Mesodermal cell (in vitro differentiated cells): ENCODE measurements around the gene MIPEP.
"Not testable (repeated sequence)": the region's sequence is repeated elsewhere in the genome, so short reads cannot be mapped to it uniquely, and the experiment has no call there.

Experiments used
- H3K27ac ChIP-seq: 2 replicates; pipeline ENCODE4 v1.7.0; 2013; ENCODE audit warnings: mild to moderate bottlenecking, low read depth, low read length, moderate library complexity; ENCODE audit not compliant: severe bottlenecking
- H3K36me3 ChIP-seq: 2 replicates; pipeline ENCODE4 v1.7.1; 2013; ENCODE audit warnings: mild to moderate bottlenecking, low read length, moderate library complexity; ENCODE audit not compliant: control insufficient read depth, insufficient read depth
- H3K4me1 ChIP-seq: one replicate; pipeline ENCODE4 v1.7.1; 2013; ENCODE audit warnings: mild to moderate bottlenecking, low read length; ENCODE audit not compliant: insufficient read depth, control insufficient read depth, poor library complexity, severe bottlenecking
- H3K4me3 ChIP-seq: 2 replicates; pipeline ENCODE4 v1.7.0; 2013; ENCODE audit warnings: low read length, control low read depth, mild to moderate bottlenecking; ENCODE audit not compliant: insufficient read depth, poor library complexity, severe bottlenecking; ENCODE audit errors: extremely low read depth
- H3K9me3 ChIP-seq: 2 replicates; pipeline ENCODE4 v1.7.1; 2013; ENCODE audit warnings: mild to moderate bottlenecking, low read length, moderate library complexity; ENCODE audit not compliant: control insufficient read depth
- WGBS, 2 experiments: methylation state at CpG; one replicate each; pipeline ENCODE4 v1.1.5; 2013; ENCODE audit warnings: missing lambda C conversion rate in 2 of 2; ENCODE audit not compliant: insufficient coverage in 2 of 2; 5-methylcytosine and 5-hydroxymethylcytosine counted together

The MIPEP gene

GRCh38 chr13:23749288-23749873 is 139.8 kb downstream of the MIPEP start:
- no peak overlapping the region for H3K4me3 ChIP-seq
- H3K9me3 ChIP-seq = no peaks in the 10 kb centered on the region
- H3K27ac ChIP-seq = no peak overlapping the region
- peaks cover 4% of the 10 kb centered on the region for H3K4me1 ChIP-seq
- no peaks in the 10 kb centered on the region for H3K36me3 ChIP-seq
- WGBS, 2 experiments = 72 to 79% methylated on average over 7 of the region's 8 CpGs

DNA sequence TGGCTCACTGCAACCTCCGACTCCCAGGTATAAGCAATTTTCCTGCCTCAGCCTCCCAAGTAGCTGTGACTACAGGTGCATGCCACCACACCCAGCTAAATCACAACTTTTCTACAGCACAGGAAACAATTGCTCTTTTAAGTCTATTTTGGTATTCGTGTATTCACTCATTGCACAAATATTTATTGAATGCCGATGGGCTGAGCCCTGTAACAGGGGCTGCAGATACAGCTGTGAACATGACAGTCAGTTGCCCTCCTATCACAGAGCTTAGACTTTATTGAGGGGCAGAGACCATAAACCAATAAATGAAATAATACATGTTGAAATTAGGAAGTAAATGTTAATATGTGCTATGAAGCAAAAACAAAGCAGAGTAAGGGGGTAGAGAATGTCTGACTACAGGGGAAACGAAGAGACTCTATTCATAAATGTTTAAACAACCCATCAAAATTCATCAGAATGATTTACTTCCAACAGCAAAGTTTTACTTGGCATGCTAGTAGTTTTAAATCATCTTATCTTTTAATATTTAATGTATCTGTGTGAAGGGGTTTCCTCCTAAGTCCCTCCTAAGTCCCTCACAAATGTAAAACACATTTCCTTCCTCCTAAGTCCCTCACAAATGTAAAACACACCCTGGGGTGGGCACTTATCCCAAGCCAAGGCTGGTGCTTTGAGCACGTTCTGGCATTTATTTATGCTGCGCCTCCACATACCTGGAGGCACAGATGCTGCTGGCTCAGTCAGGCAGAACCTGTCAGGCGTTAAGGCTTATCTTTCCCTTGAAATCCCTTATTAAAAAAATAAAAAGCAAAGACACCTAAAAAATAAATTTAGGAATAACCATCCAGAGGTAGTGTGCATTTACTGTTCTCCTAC is 140.8 kb downstream of the MIPEP start:
- 63 to 81% methylated on average over 3 to 4 of the region's 7 CpGs for WGBS, 2 experiments
- no peak overlapping the region for H3K27ac ChIP-seq

DNA sequence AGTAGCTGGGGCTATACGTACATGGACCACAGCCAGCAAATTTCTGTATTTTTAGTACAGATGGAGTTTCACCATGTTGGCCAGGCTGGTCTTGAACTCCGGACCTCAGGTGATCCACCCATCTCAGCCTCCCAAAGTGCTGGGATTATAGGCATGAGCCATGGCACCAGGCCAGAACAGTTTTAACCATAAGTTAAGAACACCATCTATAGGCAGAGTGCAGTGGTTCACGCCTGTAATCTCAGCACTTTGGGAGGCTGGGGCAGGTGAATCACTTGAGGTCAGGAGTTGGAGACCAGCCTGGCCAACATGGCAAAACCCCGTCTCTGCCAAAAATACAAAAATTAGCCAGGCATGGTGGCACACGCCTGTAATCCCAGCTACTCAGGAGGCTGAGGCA is 143.1 kb downstream of the MIPEP start:
- H3K4me3 ChIP-seq, H3K9me3 ChIP-seq, H3K36me3 ChIP-seq, H3K4me1 ChIP-seq, H3K27ac ChIP-seq: not testable (repeated sequence)
- WGBS, 2 experiments = 92 to 100% methylated on average over 2 to 4 of the region's 5 CpGs

More for the DNA sequence above, 140.8 kb downstream of the MIPEP start:
- Histone ChIP-seq H3K36me3 (no peaks in the 10 kb centered on the region), H3K4me1 (peaks cover 4% of the 10 kb centered on the region), H3K9me3 (no peaks in the 10 kb centered on the region), H3K4me3 (no peak overlapping the region)

GRCh38 chr13:23744315-23744714 is 144.9 kb downstream of the MIPEP start:
- Histone ChIP-seq H3K4me1 (no peaks in the 10 kb centered on the region), H3K36me3 (no peaks in the 10 kb centered on the region), H3K9me3 (no peaks in the 10 kb centered on the region), H3K27ac (no peak overlapping the region), H3K4me3 (no peak overlapping the region)

GRCh38 chr13:23743278-23744076 is 145.7 kb downstream of the MIPEP start:
- WGBS, 2 experiments = 96 to 100% methylated on average over 3 to 4 of the region's 8 CpGs
- H3K4me1 ChIP-seq = no peaks in the 10 kb centered on the region
- H3K27ac ChIP-seq = no peak overlapping the region
- no peaks in the 10 kb centered on the region for H3K36me3 ChIP-seq
- H3K9me3 ChIP-seq = no peaks in the 10 kb centered on the region
- no peak overlapping the region for H3K4me3 ChIP-seq

- Histone ChIP-seq H3K36me3 (no peaks in the 10 kb centered on the region), H3K4me1 (no peaks in the 10 kb centered on the region), H3K27ac (no peak overlapping the region), H3K4me3 (no peak overlapping the region), H3K9me3 (no peaks in the 10 kb centered on the region)
- WGBS, 2 experiments = 20 to 51% methylated on average over 1 to 3 of the region's 4 CpGs
These were observed 147.2 kb downstream of the MIPEP start for GRCh38 chr13:23741879-23742510.

DNA sequence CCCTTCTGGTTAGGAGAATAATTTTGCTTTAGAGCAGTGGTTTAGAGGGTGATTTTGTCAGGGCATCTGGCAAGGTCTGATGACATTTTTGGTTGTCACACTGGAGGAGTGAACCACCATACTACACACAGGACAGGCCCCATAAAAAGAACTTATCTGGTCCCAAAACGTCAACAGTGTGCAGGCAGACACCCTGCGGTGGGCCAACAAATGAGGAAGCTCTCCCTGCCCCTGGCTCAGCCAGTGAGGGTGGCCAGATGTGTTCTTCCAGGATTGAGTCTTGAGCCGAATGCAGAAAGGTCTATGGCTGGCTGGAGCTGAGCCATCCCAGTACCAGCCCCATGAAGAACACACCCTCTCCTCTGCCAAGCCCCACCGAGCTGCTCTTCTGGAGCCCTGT is 149.2 kb downstream of the MIPEP start:
- no peaks in the 10 kb centered on the region for H3K4me1 ChIP-seq
- 87 to 100% methylated on average over 2 to 3 of the region's 4 CpGs for WGBS, 2 experiments
- H3K36me3 ChIP-seq = no peaks in the 10 kb centered on the region
- no peak overlapping the region for H3K27ac ChIP-seq
- no peaks in the 10 kb centered on the region for H3K9me3 ChIP-seq
- no peak overlapping the region for H3K4me3 ChIP-seq

DNA sequence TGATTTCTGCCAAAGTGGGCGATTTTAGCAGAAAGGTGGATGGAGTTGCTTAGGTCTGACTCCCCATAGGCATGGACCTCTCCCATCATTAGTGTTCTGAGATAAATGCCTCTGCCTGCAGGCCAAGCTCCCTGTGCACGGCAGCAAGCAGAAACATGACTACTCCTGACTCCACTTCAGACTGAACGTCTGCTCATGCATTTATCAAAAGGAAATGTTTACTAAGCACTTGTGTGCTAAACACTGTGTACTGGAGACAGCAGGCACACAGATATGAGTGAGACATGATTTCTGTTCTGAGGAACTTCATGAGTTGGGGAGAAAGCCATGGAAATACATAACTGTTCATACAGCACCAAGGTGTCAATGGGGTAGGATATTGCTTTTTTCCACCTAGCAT is 149.6 kb downstream of the MIPEP start:
- Histone ChIP-seq H3K36me3 (no peaks in the 10 kb centered on the region), H3K4me1 (no peaks in the 10 kb centered on the region), H3K4me3 (no peak overlapping the region), H3K9me3 (no peaks in the 10 kb centered on the region), H3K27ac (no peak overlapping the region)
- WGBS, 2 experiments = 90% methylated on average over 2 of the region's 3 CpGs; no CpG with 5 or more reads in 1 of the 2 experiments

DNA sequence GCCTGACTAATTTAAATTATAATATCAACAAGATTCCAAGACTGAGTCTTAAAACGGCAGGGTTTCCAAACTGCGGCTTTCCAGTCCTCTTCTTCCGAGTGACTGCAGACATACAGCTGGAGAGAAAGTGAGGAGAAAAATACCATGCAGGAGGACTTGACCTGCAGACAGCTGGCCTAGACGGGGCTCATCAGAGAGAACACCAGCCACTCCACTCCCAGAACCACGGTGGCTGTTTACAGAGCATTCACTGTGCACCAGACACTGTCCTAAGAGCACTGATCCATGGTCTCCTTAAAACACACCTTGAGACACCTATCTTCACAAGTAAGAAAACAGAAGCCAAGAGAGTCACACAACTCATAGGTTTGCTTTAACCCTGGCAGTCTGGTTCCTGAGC is 152.7 kb downstream of the MIPEP start:
- Histone ChIP-seq H3K4me3 (no peak overlapping the region), H3K9me3 (no peaks in the 10 kb centered on the region), H3K4me1 (no peaks in the 10 kb centered on the region), H3K36me3 (no peaks in the 10 kb centered on the region), H3K27ac (no peak overlapping the region)
- WGBS, 2 experiments = 74 to 94% methylated on average over 4 of the region's 5 CpGs

- Histone ChIP-seq H3K4me3 (no peak overlapping the region), H3K36me3 (no peaks in the 10 kb centered on the region), H3K27ac (no peak overlapping the region), H3K4me1 (no peaks in the 10 kb centered on the region), H3K9me3 (no peaks in the 10 kb centered on the region)
- WGBS, 2 experiments = no CpG with 5 or more reads among the region's 2 CpGs
These were observed 153.9 kb downstream of the MIPEP start for GRCh38 chr13:23735329-23735728.
